Activated CD4-positive, CD25-positive, alpha-beta regulatory T cell treated with anti-CD3 and anti-CD28 coated beads, Interleukin-2, amount 50 U/mL, for 16 hours (primary cell): ENCODE results near the gene ALOX15.
"Not testable (repeated sequence)": the region's sequence is repeated elsewhere in the genome, so short reads cannot be mapped to it uniquely, and the experiment has no call there.

ENCODE experiments used
- DNase-seq: peaks from one replicate; pipeline ENCODE4 v3.0.0-alpha.2; 2020; ENCODE audit warnings: low read depth, low spot score

ALOX15 gene

DNA sequence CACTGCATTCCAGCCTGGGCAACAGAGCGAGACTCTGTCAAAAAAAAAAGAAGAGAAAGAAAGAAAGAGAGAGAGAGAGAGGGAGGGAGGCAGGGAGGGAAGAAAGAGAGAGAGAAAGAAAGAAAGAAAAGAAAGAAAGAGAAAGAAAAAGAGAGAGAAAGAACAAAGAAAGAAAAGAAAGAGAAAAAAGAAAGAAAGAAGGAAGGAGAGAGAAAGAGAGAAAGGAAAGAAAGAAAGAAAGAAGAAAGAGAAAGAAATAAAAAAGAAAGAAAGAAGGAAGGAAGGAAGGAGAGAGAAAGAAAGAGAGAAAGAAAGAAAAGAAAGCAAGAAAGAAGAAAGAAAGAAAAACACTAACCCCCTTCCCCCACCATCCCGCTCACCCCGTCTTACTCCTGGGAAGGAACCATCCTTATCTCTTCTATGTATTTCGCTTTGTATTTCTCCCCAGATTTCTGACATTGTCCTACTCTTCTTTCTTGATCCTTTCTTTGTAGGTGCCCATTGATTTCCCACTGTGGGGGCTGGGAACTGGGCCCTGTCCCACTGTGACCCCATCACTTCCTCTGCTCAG, 20.9 kb downstream of the ALOX15 start:
- no peak for DNase-seq

GRCh38 chr17:4617590-4618351, 23.7 kb downstream of the ALOX15 start:
- DNase-seq: no peak

GRCh38 chr17:4617090-4617489, 24.4 kb downstream of the ALOX15 start:
- DNase-seq: no peak

DNA sequence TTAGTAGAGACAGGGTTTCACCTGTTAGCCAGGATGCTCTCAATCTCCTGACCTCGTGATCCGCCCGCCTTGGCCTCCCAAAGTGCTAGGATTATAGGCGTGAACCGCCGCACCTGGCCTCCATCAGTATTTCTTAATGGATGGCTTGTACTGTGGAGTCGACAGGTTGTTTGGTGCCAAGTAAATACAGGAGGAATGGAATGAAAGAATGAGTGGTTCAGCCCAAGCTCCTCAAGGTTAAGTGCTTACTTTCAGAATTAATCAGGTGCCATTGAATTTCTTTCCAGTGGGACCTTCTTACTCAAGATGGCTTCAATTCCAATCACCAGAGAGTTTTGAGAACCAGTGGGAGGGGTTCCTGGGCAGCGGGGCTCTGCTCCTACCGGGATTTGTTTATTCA, 25.0 kb downstream of the ALOX15 start:
- no peak for DNase-seq

DNA sequence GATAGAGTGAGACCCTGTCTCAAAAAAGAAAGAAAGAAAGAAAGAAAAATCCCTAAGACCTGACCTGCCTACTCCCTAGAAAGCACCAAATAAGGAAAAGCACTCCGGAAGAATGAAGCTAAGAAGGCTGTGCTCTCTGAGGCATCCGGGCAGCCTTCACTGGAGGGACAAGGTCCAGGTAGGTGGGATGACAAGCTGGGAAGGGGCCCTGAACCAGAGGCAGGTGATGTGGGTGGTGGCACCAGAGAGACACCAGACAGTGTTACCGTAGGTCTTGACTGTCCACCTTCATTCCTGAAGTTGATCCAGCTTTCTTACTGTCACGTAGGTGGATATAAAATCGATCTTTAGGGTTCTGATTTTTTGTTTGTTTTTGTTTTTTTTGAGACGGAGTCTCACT, 30.8 kb downstream of the ALOX15 start:
- no peak for DNase-seq

DNA sequence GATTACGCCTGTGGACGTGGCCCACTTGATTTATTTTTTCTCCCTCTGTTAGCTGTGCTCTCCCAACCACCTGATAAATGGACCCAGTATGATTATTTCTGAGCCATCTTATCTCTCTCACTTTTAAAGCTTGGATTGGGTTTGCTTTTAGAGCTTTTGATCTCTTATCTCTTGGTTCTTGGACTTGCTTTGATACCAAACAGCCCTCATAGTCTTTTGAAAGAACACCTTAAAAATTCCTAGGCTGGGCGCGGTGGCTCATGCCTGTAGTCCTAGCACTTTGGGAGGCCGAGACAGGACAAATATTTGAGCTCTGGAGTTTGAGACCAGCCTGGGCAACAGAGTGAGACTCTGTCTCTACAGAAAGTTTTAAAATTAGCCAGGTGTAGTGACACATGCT, 31.3 kb downstream of the ALOX15 start:
- DNase-seq: no peak

DNA sequence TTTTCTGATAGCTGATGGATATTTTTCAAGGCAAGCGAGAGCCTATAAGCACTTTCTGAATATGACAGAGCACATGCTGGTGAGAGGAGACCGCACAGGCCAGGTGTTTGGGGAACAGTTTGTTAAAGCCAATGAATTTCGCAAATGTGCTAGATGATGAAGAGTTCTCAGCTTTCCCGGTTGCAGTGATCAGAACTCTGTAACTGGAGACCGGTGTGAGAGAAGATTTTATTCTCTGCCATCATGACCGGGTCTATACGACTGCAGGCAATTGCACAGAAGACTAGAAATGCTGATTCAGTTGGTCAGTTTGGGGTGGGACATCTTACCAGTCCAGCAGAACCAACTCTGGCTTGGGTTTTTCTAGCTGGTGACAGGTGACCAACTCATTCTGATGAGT, 31.7 kb downstream of the ALOX15 start:
- DNase-seq: no peak

GRCh38 chr17:4607773-4608187, 33.7 kb downstream of the ALOX15 start:
- no peak for DNase-seq

DNA sequence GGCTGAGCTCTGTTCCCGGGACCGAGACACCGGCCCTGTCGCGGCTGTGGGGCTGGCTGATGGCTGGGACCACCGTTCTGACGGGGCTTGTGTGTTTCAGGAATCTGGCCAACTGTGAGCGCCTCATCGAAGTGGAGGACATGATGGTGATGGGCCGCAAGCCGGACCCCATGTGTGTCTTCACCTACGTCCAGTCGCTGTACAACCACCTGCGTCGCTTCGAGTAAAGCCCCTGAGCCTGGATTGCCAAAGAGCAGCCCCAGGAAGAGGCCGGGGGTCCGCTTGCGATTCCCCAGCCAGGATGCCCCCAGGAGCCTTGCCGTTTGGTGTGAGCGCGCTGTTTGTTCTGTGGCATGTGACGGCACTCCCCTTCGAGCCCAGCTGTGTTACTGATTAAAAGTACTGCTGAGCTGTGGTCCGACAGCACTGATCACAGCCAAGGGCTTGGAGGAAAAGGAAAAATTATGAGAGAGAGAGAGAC, 34.2 kb downstream of the ALOX15 start:
- DNase-seq: no peak

- no peak for DNase-seq
Measured at GRCh38 chr17:4605826-4606225, 35.7 kb downstream of the ALOX15 start.

DNA sequence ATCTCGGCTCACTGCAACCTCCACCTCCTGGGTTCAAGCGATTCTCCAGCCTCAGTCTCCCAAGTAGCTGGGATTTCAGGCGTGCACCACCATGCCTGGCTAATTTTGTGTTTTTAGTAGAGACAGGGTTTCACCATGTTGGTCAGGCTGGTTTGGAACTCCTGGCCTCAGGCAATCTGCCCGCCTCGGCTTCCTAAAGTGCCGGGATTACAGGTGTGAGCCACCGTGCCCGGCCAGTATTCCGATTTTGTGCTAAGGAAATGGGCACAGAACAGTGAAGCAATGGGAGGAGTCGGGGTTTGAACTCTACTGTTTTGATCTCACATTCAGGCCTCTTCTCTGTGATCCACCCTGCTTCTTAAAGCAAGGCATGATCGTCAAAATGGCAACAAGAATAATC, 36.7 kb downstream of the ALOX15 start:
- DNase-seq: not testable (repeated sequence)

DNA sequence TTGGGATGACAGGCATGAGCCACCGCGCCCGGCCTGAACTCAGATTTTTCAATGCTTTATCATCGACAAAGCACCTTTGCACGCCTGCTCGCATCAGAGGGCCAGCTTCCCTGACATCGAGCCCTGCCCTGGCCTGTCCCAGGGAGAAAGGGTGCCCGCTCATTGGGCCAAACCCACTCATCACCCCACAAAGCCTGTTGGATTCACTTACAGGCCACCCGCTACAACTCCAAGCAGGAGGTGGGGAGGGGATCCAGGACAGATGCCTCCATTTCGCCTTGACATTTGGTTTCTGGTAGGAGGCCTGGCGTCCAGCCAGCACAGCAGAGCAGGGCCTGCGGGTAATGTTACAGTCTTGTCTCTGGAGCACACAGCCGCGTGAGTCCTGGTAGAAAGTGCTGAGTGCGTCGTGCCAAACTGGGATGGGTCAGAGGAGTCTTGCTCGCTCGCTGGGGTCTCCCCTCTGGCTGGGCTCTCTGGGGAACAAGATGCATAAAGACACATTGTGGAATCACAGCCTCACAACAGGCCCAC, 37.3 kb downstream of the ALOX15 start:
- DNase-seq: no peak

DNA sequence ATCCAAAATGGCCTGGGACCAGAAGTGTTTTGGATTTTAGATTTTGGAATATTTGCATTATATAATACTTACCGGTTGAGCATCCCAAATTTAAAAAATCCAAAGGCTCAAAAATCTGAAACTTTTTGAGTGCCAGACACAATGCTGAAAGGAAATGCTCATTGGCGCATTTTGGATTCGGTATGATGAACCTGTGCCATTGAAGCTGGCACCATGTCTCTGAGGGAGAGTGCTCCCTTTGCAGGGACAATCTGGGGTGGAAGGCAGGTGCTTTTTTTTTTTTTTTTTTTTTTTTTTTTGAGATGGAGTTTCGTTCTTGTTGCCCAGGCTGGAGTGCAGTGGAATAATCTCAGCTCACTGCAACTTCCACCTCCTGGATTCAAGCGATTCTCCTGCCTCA, 39.4 kb downstream of the ALOX15 start:
- DNase-seq: no peak

DNA sequence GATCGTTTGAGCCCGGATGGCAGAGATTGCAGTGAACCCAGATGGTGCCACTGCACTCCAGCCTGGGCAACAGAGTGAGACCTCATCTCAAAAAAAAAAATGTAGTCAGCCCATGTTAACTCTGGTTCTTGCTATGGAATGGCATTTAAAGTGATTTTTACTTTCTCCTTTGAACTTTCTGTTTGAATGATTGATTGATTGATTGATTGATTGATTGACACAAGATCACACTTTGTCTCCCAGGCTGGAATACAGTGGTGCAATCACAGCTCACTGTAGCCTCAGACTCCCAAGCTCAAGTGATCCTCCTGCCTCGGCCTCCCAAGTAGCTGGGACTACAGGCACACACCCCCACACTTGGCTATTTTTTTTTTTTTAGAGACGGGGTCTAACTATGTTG, 40.2 kb downstream of the ALOX15 start:
- no peak for DNase-seq

GRCh38 chr17:4600563-4600962, 40.9 kb downstream of the ALOX15 start:
- no peak for DNase-seq

DNA sequence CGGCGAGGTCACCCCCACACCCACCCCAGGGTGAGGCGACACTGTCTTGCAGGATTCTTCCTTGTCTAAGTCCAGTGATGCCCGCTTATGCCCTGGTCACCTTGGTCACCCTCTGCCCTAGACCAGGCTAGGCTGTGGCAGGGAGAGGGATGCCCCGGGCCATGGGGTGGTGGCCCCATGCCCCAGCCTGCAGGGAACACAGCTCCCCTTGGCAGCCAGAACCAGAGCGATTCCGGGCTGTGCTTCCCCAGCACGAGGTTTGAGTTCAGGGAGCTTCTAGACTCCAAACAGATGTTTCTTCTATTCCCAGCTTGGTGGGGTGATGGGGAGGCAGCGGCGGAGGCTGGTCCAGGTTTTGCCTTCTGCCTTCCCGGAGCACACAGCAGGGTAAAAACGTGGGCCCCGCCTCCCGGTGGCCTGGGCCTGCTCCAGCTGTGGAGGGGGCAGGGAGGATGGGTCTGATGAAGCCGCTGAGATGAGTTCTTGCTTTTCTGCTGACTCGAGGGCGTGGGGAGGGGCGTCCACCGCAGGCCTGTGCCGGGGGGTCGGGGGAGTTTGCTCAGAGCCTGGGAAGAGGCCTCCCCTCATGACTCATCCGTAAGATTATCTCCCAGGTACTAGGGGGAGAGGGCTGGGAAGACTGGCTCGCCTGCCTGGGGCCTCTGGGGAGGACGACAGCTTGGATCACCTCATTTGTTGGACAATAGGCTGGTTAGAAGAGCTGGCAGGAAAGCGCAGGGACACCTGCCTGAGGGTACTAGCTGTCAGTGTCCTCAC, 41.8 kb downstream of the ALOX15 start:
- no peak for DNase-seq

GRCh38 chr17:4598776-4599504, 42.5 kb downstream of the ALOX15 start:
- DNase-seq: no peak

DNA sequence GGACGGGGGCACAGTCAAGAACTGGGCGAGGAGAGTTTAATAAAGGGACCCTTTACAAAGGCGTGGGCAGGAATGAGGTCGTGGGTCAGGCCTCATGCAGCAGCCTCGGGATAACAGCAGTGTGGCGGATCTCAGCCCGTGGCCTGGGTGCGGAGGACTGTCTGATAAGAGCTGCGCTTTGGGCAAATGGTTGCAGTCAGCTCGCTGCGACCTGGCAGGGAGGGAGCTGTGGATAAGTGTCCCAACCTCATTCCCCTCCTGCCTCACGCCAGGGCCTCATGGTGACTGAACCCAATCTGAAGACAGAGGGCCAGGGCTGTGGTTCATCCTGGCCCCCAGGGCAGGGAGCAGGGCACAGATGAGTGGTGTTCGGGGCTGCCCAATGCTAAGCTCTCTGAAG, 43.5 kb downstream of the ALOX15 start:
- no peak for DNase-seq

GRCh38 chr17:4596636-4597380, 44.7 kb downstream of the ALOX15 start:
- DNase-seq: no peak

GRCh38 chr17:4595685-4596342, 45.7 kb downstream of the ALOX15 start:
- not testable (repeated sequence) for DNase-seq
